ENCODE data around the gene HLTF. TPM values are rescaled to one million over a fixed set of nuclear protein-coding genes. Genes with fewer than 3 reads are reported as not detected.

Gene HLTF
- total and polyA plus RNA-seq, 2 experiments from 2014 or later, result 89.5 to 146 TPM

DNA sequence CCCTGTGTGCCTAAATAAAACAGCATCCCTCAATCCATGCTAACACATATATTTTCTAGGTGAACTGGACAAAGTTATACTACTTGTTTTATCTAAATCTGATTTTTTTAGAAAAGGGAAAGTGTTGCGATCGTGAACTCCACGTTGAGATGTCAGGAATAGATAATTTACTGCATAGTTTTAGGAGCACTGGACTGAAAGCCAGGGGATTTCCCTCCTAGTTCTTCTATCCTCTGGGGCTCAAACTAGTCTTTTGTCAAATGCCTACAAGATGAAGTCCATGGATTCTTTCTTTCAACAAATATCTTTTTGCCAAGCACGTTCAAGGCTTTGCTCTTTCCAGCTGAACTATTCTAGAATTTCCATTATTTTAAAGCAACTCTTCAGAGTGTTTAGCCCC lies 42.5 kb upstream of the HLTF start:
- Mint-ChIP-seq H3K27me3 (ENCODE audit: insufficient read depth, low read depth, poor library complexity) (peaks cover 7% of the 10 kb centered on the region), H3K36me3 (ENCODE audit: low read depth) (peaks cover 6% of the 10 kb centered on the region), H3K9me3 (peaks cover 4% of the 10 kb centered on the region; the same call in 1 of the 3 replicates), H3K4me1 (peaks cover 32% of the 10 kb centered on the region), H3K4me3 (peak overlapping the region; percentile 86), H3K27ac (no peak overlapping the region)
- H3K27ac ChIP-seq (ENCODE audit: low read depth), result no peak overlapping the region
- H3F3A ChIP-seq (replicated peaks; ENCODE audit: low read depth), result no peaks in the 10 kb centered on the region
- DNase-seq (ENCODE audit: low spot score) (no peak), ATAC-seq (no peak)
- H3K4me1 ChIP-seq (ENCODE audit: insufficient read depth), result peaks cover 21% of the 10 kb centered on the region
- peaks cover 41% of the 10 kb centered on the region for H3K79me2 ChIP-seq (replicated peaks; ENCODE audit: insufficient read depth)
- H2AFZ ChIP-seq, result peak overlapping the region; percentile 94
- no peaks in the 10 kb centered on the region; the same call in 1 of the 2 replicates for H3K36me3 ChIP-seq (ENCODE audit: insufficient read depth)
- peak overlapping the region; percentile 84 for H3K4me2 ChIP-seq
- H4K20me1 ChIP-seq (replicated peaks; ENCODE audit: insufficient read depth), result no peaks in the 10 kb centered on the region
- no peak for TF ChIP-seq STAT1 (IDR thresholded peaks at IDR 0.05; ENCODE audit: unreplicated experiment)
- no peak for TF ChIP-seq CTCF (conservative IDR thresholded peaks at IDR 0.05; ENCODE audit: low read depth in 2 of 2)
- TF ChIP-seq ZNF331 (CRISPR knock-in tag; IDR thresholded peaks at IDR 0.05; ENCODE audit: low read depth), result no peak
- no peak for TF ChIP-seq POLR2AphosphoS5 (IDR thresholded peaks at IDR 0.05; ENCODE audit: low read depth)
- TF ChIP-seq CREB1 (CRISPR knock-in tag; IDR thresholded peaks at IDR 0.05; ENCODE audit: low read depth), result no peak
- TF ChIP-seq ZNF114 (CRISPR knock-in tag; IDR thresholded peaks at IDR 0.05), result no peak
- no peak for TF ChIP-seq ETS1 (IDR thresholded peaks at IDR 0.05)
- TF ChIP-seq, protein P1, sequence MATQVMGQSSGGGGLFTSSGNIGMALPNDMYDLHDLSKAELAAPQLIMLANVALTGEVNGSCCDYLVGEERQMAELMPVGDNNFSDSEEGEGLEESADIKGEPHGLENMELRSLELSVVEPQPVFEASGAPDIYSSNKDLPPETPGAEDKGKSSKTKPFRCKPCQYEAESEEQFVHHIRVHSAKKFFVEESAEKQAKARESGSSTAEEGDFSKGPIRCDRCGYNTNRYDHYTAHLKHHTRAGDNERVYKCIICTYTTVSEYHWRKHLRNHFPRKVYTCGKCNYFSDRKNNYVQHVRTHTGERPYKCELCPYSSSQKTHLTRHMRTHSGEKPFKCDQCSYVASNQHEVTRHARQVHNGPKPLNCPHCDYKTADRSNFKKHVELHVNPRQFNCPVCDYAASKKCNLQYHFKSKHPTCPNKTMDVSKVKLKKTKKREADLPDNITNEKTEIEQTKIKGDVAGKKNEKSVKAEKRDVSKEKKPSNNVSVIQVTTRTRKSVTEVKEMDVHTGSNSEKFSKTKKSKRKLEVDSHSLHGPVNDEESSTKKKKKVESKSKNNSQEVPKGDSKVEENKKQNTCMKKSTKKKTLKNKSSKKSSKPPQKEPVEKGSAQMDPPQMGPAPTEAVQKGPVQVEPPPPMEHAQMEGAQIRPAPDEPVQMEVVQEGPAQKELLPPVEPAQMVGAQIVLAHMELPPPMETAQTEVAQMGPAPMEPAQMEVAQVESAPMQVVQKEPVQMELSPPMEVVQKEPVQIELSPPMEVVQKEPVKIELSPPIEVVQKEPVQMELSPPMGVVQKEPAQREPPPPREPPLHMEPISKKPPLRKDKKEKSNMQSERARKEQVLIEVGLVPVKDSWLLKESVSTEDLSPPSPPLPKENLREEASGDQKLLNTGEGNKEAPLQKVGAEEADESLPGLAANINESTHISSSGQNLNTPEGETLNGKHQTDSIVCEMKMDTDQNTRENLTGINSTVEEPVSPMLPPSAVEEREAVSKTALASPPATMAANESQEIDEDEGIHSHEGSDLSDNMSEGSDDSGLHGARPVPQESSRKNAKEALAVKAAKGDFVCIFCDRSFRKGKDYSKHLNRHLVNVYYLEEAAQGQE (IDR thresholded peaks at IDR 0.05; ENCODE audit: unreplicated experiment), result no peak
- no peak for TF ChIP-seq ZNF462 (CRISPR knock-in tag; IDR thresholded peaks at IDR 0.05)
- no peak for TF ChIP-seq EZH2 (IDR thresholded peaks at IDR 0.05; ENCODE audit: low read depth, unreplicated experiment)
- no peak for TF ChIP-seq EZH2phosphoT487 (IDR thresholded peaks at IDR 0.05; ENCODE audit: unreplicated experiment)
- TF ChIP-seq JUNB (IDR thresholded peaks at IDR 0.05; ENCODE audit: unreplicated experiment), result no peak
- TF ChIP-seq NANOG (IDR thresholded peaks at IDR 0.05; ENCODE audit: borderline replicate concordance), result no peak
- H3K9me2 ChIP-seq (ENCODE audit: insufficient read depth), result peaks cover 3% of the 10 kb centered on the region; the same call in 1 of the 2 replicates
- H3K4me3 ChIP-seq, result peak overlapping the region; percentile 65
- 0 out of 2 replicates have a peak, but pooled peaks cover 8% of the 10 kb centered on the region for H3K27me3 ChIP-seq (ENCODE audit: insufficient read depth)

Data from GM23338 (cell line).